ENCODE measurements around the gene ZNF835. TPM values are rescaled to one million over a fixed set of nuclear protein-coding genes. Genes with fewer than 3 reads are reported as not detected.

The ZNF835 gene
- total and polyA plus RNA-seq, 2 of the 13 experiments (the other 11 are each of a cell fraction or from before 2014, with no cell fraction given) = not detected

DNA sequence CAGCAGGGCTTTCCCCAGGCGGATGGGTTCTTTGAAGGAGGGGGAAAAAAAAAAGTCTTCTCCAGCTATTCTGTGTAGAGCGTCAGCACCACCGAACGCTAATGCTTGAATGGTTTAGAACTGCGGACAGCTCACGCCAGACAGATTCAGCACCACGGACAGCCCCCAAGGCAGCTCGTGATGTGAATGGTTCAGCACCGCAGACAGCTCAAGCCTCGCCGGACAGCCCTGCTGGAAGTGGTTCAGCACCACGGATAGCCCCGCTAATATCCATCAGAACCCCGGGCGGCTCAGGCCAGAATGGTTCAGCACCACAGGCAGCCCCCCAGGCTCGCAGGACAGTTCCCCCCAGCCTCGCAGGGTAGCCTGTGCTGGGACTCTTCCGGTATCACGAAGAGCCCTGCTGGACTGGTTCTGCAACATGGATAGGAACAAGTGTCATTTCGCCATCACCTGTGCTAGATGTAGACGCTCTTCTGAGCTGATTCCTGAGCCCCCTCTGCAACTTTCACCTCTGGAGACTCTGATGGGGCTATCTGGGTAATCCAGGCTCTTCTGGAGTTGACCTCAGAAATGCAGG, 33.5 kb downstream of the ZNF835 start (continued):
- peak; percentile 91; the same call in 1 of the 2 replicates for TF ChIP-seq KDM3A (CRISPR knock-in tag; IDR thresholded peaks at IDR 0.05; ENCODE audit: low read depth)
- peak; percentile 93 for TF ChIP-seq PHF5A (CRISPR knock-in tag; IDR thresholded peaks at IDR 0.05; ENCODE audit: low read depth, unreplicated experiment)
- peak; percentile 98 for TF ChIP-seq ELF4 (CRISPR knock-in tag; IDR thresholded peaks at IDR 0.05; ENCODE audit: borderline replicate concordance)
- TF ChIP-seq, protein P1, sequence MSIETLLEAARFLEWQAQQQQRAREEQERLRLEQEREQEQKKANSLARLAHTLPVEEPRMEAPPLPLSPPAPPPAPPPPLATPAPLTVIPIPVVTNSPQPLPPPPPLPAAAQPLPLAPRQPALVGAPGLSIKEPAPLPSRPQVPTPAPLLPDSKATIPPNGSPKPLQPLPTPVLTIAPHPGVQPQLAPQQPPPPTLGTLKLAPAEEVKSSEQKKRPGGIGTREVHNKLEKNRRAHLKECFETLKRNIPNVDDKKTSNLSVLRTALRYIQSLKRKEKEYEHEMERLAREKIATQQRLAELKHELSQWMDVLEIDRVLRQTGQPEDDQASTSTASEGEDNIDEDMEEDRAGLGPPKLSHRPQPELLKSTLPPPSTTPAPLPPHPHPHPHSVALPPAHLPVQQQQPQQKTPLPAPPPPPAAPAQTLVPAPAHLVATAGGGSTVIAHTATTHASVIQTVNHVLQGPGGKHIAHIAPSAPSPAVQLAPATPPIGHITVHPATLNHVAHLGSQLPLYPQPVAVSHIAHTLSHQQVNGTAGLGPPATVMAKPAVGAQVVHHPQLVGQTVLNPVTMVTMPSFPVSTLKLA (IDR thresholded peaks at IDR 0.05) = no peak
- peak; percentile 99 for TF ChIP-seq SAP130 (CRISPR knock-in tag; IDR thresholded peaks at IDR 0.05; ENCODE audit: low read depth)
- peak; percentile 21; the same call in 1 of the 2 replicates for TF ChIP-seq BHLHE40 (IDR thresholded peaks at IDR 0.05; ENCODE audit: low read length)
- TF ChIP-seq ZNF746 (CRISPR knock-in tag; IDR thresholded peaks at IDR 0.05) = peak; percentile 98
- TF ChIP-seq, protein P2, sequence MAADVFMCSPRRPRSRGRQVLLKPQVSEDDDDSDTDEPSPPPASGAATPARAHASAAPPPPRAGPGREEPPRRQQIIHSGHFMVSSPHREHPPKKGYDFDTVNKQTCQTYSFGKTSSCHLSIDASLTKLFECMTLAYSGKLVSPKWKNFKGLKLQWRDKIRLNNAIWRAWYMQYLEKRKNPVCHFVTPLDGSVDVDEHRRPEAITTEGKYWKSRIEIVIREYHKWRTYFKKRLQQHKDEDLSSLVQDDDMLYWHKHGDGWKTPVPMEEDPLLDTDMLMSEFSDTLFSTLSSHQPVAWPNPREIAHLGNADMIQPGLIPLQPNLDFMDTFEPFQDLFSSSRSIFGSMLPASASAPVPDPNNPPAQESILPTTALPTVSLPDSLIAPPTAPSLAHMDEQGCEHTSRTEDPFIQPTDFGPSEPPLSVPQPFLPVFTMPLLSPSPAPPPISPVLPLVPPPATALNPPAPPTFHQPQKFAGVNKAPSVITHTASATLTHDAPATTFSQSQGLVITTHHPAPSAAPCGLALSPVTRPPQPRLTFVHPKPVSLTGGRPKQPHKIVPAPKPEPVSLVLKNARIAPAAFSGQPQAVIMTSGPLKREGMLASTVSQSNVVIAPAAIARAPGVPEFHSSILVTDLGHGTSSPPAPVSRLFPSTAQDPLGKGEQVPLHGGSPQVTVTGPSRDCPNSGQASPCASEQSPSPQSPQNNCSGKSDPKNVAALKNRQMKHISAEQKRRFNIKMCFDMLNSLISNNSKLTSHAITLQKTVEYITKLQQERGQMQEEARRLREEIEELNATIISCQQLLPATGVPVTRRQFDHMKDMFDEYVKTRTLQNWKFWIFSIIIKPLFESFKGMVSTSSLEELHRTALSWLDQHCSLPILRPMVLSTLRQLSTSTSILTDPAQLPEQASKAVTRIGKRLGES (CRISPR knock-in tag; IDR thresholded peaks at IDR 0.05; ENCODE audit: borderline replicate concordance) = peak; percentile 99
- TF ChIP-seq HNRNPL (IDR thresholded peaks at IDR 0.05; ENCODE audit: low read depth, low read length) = no peak
- peak; percentile 100 for TF ChIP-seq NFKB2 (CRISPR knock-in tag; IDR thresholded peaks at IDR 0.05; ENCODE audit: borderline replicate concordance)
- TF ChIP-seq ZNF180 (CRISPR knock-in tag; IDR thresholded peaks at IDR 0.05; ENCODE audit: borderline replicate concordance, low read depth) = peak; percentile 99; the same call in 1 of the 2 replicates
- TF ChIP-seq ZNF367 (CRISPR knock-in tag; IDR thresholded peaks at IDR 0.05; ENCODE audit: borderline replicate concordance) = peak; percentile 99
- TF ChIP-seq, protein P3, sequence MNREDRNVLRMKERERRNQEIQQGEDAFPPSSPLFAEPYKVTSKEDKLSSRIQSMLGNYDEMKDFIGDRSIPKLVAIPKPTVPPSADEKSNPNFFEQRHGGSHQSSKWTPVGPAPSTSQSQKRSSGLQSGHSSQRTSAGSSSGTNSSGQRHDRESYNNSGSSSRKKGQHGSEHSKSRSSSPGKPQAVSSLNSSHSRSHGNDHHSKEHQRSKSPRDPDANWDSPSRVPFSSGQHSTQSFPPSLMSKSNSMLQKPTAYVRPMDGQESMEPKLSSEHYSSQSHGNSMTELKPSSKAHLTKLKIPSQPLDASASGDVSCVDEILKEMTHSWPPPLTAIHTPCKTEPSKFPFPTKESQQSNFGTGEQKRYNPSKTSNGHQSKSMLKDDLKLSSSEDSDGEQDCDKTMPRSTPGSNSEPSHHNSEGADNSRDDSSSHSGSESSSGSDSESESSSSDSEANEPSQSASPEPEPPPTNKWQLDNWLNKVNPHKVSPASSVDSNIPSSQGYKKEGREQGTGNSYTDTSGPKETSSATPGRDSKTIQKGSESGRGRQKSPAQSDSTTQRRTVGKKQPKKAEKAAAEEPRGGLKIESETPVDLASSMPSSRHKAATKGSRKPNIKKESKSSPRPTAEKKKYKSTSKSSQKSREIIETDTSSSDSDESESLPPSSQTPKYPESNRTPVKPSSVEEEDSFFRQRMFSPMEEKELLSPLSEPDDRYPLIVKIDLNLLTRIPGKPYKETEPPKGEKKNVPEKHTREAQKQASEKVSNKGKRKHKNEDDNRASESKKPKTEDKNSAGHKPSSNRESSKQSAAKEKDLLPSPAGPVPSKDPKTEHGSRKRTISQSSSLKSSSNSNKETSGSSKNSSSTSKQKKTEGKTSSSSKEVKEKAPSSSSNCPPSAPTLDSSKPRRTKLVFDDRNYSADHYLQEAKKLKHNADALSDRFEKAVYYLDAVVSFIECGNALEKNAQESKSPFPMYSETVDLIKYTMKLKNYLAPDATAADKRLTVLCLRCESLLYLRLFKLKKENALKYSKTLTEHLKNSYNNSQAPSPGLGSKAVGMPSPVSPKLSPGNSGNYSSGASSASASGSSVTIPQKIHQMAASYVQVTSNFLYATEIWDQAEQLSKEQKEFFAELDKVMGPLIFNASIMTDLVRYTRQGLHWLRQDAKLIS (CRISPR knock-in tag; IDR thresholded peaks at IDR 0.05) = peak; percentile 97
- TF ChIP-seq, protein P4, sequence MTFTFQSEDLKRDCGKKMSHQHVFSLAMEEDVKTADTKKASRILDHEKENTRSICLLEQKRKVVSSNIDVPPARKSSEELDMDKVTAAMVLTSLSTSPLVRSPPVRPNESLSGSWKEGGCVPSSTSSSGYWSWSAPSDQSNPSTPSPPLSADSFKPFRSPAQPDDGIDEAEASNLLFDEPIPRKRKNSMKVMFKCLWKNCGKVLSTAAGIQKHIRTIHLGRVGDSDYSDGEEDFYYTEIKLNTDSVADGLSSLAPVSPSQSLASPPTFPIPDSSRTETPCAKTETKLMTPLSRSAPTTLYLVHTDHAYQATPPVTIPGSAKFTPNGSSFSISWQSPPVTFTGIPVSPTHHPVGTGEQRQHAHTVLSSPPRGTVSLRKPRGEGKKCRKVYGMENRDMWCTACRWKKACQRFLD (CRISPR knock-in tag; IDR thresholded peaks at IDR 0.05; ENCODE audit: borderline replicate concordance) = peak; percentile 100
- no peak for TF ChIP-seq PAF1 (CRISPR knock-in tag; IDR thresholded peaks at IDR 0.05)
- peak; percentile 99 for TF ChIP-seq ZNF614 (CRISPR knock-in tag; IDR thresholded peaks at IDR 0.05; ENCODE audit: borderline replicate concordance)
- TF ChIP-seq ZNF446 (CRISPR knock-in tag; IDR thresholded peaks at IDR 0.05) = peak; percentile 100
- peak; percentile 72; the same call in 1 of the 2 replicates for TF ChIP-seq ZNF652 (CRISPR knock-in tag; IDR thresholded peaks at IDR 0.05; ENCODE audit: borderline replicate concordance, low read depth)
- peak; percentile 99; the same call in 1 of the 2 replicates for TF ChIP-seq ZNF337 (CRISPR knock-in tag; IDR thresholded peaks at IDR 0.05; ENCODE audit: borderline replicate concordance, low read depth)
- TF ChIP-seq NFE2L2 (IDR thresholded peaks at IDR 0.05; ENCODE audit: low read length) = no peak
- peak; percentile 99 for TF ChIP-seq ZFYVE20 (CRISPR knock-in tag; IDR thresholded peaks at IDR 0.05; ENCODE audit: borderline replicate concordance, low read depth)
